Measurements from ENCODE around the gene POPDC3. TPM values are rescaled to one million over a fixed set of nuclear protein-coding genes. Genes with fewer than 3 reads are reported as not detected.

POPDC3 gene
- total RNA-seq, 4 donors from 2014 or later, result not detected

DNA sequence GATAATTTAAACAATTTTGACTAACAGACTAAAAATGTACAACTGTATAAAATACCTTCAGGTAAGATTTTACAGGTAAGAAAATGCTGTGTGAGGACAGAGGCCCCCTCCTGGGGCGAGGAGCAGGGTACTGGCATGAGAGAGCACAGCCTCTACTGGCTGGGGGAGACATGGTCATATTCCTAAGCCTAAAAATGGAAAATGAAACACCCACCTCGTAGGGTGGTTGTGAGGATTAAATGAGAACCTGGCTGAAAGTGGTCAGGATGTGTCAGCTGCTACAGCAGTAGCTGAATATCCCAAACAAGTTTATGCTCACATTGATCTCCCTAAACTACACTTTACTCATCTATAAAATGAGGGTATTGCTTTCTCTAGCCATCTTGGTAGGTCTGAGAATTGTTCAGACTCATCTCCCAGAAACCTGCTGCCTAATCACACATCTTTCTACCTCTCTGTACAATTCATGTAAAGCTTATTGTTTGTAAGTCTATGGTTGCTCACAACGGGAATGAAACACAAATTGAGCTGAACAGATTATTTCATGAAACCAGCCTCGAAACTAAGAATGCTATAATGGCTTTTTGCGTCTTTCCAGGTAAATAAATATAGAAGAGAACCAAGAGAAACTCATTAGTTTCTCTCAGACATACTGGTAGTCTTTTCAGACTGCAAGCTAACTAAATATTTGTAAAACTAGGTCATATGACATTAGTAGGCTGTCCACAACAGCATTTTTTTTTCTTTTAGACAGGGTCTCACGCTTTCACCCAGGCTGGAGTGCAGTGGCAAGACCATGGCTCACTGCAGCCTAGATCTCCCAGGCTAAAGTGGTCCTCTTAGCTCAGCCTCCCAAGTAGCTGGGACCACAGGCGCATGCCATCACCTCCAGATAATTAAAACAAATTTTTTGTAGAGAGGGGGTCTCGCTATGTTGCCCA lies 69.6 kb downstream of the POPDC3 start:
- H3K9me3 ChIP-seq, result no peaks in the 10 kb centered on the region
- 79% methylated on average over 8 of the region's 8 CpGs for WGBS
- peaks cover 3% of the 10 kb centered on the region for H3K36me3 ChIP-seq
- H3K27ac ChIP-seq, result no peak overlapping the region
- TF ChIP-seq EP300 (IDR thresholded peaks at IDR 0.05) (no peak), POLR2AphosphoS5 (IDR thresholded peaks at IDR 0.05) (no peak), CTCF (IDR thresholded peaks at IDR 0.05) (no peak), POLR2A (IDR thresholded peaks at IDR 0.05) (no peak)
- H3K4me1 ChIP-seq, result no peaks in the 10 kb centered on the region
- H3K4me3 ChIP-seq, result no peak overlapping the region
- no peak for DNase-seq (ENCODE audit: low spot score in 2 of 2)
- H3K27me3 ChIP-seq, result no peaks in the 10 kb centered on the region

- Histone ChIP-seq H3K4me3 (no peak overlapping the region), H3K27me3 (no peaks in the 10 kb centered on the region), H3K27ac (no peak overlapping the region), H3K36me3 (peaks cover 3% of the 10 kb centered on the region), H3K9me3 (no peaks in the 10 kb centered on the region), H3K4me1 (no peaks in the 10 kb centered on the region)
- no peak for DNase-seq (ENCODE audit: low spot score in 2 of 2)
- 87% methylated on average over 7 of the region's 7 CpGs for WGBS
- TF ChIP-seq CTCF (IDR thresholded peaks at IDR 0.05) (no peak), POLR2A (IDR thresholded peaks at IDR 0.05) (no peak), POLR2AphosphoS5 (IDR thresholded peaks at IDR 0.05) (no peak)
Measured at GRCh38 chr6:105108631-105109262, 71.1 kb downstream of the POPDC3 start.

Other genes with a start within 250 kb of the POPDC3 start
- gene LIN28B, start 222.9 kb downstream of the POPDC3 start, total RNA-seq, result not detected
- gene PREP, start 223.1 kb upstream of the POPDC3 start, total RNA-seq, result 10 to 100 TPM; 22.1 to 36.0 (median 30.3) TPM